GM19351 (cell line): ENCODE measurements around the gene GRID1.
"Not testable (repeated sequence)": the region's sequence is repeated elsewhere in the genome, so short reads cannot be mapped to it uniquely, and the experiment has no call there.

Source experiments
- ATAC-seq: cut with Tn5 transposase; IDR thresholded peaks from one replicate; pipeline ENCODE4 v1.9.1; 2021; ENCODE audit warnings: mild to moderate bottlenecking, moderate library complexity; ENCODE audit not compliant: unreplicated experiment

The GRID1 gene

GRCh38 chr10:85699066-85699465 lies 667.5 kb downstream of the GRID1 start:
- ATAC-seq: not testable (repeated sequence)

- no peak for ATAC-seq
These were observed 669.7 kb downstream of the GRID1 start for GRCh38 chr10:85696893-85697292.

- no peak for ATAC-seq
These were observed 684.0 kb downstream of the GRID1 start for GRCh38 chr10:85682621-85683020.

GRCh38 chr10:85679710-85680109 lies 686.9 kb downstream of the GRID1 start:
- ATAC-seq: no peak

DNA sequence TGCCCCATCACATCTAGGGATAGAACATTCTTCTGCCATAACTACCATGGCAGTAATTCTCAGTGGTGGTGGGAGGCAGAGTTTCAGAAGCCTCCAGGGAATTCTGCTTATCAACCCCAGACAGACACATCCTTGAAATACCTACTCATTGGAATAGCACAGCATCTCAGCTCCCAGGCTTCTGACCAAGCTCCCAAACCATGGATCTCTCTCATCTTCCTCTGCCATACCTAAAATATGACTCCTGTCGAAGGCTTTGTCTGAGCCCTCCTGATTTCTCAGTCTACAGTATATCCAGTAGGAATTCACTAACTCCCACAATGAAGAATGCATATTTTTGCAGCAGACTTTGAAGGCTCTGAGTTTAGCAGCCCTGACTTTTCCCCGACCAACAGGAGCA lies 687.5 kb downstream of the GRID1 start:
- ATAC-seq: no peak

DNA sequence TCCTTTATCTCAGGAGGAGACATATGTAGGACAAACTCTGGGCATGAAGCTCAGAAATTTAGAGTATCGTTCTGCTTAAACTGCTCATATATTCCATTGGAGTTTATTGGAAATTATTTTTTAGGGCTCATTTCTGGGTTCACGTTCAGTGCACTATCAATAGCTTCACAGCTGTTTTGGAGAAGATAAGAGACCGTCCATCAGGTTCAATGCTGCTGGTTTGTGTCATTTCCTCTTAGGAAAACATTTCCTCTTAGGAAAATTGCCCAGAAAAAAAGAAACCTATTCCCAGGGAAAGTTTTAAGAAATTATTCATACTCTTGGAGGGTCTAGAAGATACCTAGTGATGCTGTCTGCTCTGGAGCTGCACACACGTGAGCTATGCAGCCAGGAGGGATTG lies 691.7 kb downstream of the GRID1 start:
- ATAC-seq: no peak

- ATAC-seq: no peak
These were observed 693.3 kb downstream of the GRID1 start for GRCh38 chr10:85673270-85673669.

DNA sequence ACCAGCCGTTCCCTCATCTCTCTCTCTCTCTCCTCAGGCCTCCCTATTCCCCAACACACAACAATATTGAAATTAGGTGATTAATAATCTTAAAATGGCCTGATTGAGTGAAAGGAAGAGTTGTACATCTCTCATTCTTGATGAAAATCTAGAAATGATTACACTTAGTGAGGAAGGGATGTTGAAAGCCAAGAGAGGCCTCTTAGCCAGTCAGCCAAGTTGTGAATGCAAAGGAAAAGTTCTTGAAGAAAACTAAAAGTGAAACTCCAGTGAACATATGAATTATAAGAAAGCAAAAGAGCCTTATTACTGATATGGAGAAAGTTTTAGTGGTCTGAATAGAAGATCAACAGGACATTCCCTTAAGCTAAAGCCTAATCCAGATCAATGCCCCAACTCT lies 695.1 kb downstream of the GRID1 start:
- ATAC-seq: no peak

DNA sequence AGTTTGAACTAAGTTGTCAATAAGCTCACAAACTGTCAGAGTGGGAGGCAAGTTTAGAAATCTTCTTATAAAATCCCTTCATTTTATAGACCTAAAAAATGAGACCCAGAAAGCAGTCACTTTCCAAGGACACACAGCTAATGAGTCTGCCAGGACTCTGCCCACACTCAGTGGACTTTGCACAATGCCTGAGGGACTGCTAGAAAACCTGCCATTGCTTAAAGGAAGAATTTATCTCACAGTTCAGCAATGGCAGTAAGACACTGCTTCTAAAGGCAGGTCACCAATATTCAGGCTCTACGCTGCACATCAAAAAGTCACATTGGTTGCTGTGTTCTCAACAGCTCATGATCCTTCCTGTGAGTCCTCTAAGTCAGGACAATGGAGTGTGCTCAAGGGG lies 698.1 kb downstream of the GRID1 start:
- ATAC-seq: no peak

GRCh38 chr10:85667638-85668233 lies 698.9 kb downstream of the GRID1 start:
- no peak for ATAC-seq

DNA sequence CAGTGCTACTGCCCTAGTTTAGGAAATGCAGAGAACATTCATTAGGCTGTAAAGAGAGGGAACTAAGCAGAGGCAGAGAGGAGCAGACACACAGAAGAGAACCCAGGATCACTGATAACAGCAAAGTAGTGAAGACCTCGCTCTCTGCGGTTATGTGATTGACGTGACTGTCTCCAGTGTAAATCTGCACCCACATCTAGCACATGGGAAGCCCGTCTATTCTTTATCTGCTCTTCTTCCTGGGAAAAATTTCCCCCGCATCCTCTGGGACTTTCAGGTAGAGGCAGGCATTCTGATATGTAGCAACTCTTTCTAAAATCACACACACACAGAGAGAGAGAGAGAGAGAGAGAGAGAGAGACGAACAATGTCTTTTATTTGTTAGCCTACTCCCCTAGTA lies 699.6 kb downstream of the GRID1 start:
- no peak for ATAC-seq

- ATAC-seq: peak; percentile 84
These were observed 700.5 kb downstream of the GRID1 start for GRCh38 chr10:85666102-85666501.

- no peak for ATAC-seq
These were observed 700.9 kb downstream of the GRID1 start for GRCh38 chr10:85665681-85666080.

GRCh38 chr10:85665078-85665477 lies 701.5 kb downstream of the GRID1 start:
- no peak for ATAC-seq

GRCh38 chr10:85661123-85661522 lies 705.5 kb downstream of the GRID1 start:
- no peak for ATAC-seq

DNA sequence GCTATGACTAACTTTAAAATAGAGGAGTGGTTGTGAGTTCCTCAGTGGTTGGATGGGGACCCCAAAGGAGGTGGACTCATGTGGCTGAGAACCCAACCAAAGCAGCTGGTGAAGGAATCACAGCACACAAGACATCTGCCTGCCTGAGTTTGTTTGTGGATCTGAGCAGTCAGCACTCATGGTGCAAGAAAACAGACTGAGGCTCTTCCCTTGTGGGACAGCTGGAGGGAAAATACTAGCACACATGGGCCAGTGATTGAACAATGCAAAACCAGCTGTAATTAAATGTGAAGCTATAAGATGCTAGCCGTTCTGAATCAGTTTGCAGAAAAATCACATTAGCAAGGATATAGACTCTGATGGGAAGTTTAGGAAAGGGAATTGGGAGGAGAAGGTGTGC lies 707.3 kb downstream of the GRID1 start:
- ATAC-seq: no peak

GRCh38 chr10:85658518-85658917 lies 708.1 kb downstream of the GRID1 start:
- no peak for ATAC-seq

DNA sequence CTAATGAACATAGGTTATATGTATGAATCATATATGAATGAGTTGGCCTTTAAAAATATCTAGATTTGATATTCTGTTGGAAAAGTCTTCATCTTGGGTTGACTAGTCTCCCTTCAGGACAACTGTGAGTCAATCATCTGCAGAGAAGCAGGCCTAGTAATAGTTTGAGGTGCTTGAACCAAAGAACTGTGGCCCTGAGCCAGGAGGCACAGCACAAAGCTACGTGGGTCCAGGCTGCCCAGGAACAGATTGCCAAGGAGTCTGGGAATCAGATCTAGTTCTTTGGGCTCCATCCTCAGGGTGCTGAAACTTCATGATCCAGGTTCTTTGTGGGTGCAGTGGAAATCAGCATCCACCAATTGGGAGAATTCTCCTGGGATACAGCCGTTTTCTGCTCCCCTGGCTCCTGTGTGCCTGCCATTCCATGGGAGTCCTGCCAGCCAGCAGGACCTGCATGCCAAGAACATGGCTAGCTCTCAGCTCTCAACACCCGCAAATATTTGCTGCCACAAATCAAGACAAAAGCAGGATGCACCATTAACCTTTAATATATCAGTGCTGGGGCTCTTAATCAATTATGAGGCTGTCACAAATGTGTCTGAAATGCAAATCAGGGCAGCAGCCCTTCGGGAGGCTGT lies 709.0 kb downstream of the GRID1 start:
- no peak for ATAC-seq

DNA sequence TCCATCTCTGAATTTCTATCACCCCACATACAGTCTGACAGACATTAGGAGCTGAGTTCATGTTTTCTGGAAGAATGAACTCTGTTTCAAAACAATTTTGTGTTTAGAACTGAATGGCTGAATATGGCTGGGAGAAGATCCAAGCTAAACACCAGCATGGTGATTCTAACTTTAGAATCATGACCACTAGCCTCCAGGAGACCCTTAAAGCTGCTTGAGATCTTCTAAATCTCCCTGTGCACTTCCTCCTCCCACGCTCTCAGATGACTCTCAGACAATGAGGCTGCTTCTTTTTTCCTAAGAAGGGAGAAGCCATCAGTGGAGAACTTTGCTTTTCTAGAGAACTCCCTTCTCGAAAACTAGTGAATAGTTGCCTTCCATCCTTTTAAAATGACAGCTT lies 711.2 kb downstream of the GRID1 start:
- no peak for ATAC-seq

- no peak for ATAC-seq
These were observed 715.1 kb downstream of the GRID1 start for GRCh38 chr10:85651497-85651882.

DNA sequence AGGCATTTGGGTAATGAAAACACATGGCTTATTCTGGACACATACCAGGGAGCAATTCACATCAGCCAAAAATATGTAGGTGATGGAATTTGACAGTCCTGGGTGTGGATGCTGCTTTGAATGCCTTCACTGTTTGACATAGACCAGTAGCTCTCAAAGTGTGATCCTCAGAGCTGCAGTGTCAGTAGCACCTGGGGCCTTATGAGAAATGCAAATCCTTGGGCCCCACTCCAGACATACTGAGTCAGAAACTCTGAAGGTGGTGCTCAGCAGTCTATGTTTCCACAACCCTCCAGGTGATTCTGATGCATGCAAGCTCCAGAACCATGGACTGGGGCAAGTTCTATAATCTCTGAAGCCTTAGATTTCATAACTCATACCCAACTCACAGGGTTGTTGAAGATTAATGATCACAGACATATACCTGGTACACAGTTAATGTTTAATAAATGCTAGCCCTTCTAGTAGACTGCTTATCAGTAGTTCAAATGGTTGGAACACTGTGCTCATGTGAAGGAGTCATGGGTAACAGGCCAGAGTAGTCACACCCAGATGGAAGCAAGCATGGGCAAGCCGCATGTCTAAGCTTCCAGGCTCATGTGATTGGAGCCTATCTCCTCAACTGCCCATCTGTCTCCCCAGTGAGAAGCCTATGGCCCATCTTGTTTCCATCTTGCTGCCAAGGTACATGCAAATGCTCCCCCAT lies 715.7 kb downstream of the GRID1 start:
- ATAC-seq: peak; percentile 55

DNA sequence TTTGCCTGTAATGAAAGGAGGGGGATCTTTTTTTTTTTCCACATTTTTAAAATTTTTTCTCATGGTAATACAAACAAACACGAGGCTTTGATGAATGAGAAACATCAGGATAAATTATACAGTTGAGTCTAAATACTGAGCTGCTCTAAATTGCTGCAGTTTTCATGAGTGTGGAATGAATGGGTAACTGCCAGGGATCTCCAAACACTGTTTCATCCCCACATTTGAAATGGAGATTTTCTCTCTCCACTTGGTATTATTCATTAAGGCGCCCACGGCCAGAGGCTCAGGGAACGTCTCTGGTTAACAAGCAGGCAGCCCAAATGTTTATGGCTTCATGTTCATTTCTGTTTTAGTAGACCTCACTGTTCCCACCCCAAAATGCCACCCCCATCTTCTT lies 717.1 kb downstream of the GRID1 start:
- ATAC-seq: no peak
